KBM-7 (cell line): ENCODE data around the gene NAT14.

Source experiments
- DNase-seq: peaks from one replicate; pipeline ENCODE4 v3.0.0-alpha.2; 2015
- in situ Hi-C: fragments of 300-500 bp; cut with MboI; formaldehyde crosslinking; loops from 2 replicates; pipeline ENCODE4 v1.14.3; 2020; ENCODE audit warnings: low sequenced_read_pairs, low pct_unique_long_range_greater_than_20kb, mixed read lengths

NAT14 gene

GRCh38 chr19:55482967-55483705 is 1.9 kb upstream of the NAT14 start:
- no peak for DNase-seq
- in situ Hi-C loops = no loop called here

DNA sequence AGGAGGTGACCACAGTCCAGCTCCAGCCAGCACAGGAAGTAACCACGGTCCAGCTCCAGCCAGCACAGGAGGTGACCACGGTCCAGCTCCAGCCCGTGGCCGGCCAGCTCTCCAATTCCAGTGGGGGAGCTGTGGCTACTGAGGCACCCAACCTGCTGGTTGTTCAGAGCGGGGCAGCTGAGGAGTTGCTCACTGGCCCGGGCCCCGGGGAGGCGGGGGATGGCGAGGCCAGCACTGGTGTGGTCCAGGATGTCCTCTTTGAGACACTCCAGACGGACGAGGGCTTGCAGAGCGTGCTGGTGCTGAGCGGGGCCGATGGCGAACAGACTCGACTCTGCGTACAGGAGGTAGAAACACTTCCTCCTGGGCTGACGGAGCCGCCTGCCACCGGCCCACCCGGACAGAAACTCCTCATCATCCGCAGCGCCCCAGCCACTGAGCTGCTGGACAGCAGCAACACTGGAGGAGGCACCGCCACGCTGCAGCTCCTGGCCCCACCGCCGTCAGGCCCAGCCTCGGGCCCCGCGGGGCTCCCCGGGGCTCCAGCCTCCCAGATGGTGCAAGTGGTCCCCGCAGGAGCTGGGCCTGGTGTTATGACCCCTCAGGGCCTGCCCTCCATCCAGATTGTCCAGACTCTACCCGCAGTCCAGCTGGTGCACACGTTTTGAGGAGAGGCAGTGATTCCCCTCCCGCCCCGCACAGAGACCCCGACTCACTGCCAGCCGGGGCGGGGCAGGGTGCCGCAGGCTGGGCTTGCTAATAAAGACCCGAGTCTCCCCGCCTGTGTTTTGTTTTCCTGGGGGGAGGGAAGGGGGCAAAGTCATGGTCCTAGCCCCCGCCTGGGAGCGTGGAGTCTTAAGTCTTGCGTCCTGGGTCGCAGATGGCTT is 1.0 kb upstream of the NAT14 start:
- in situ Hi-C loops = no loop called here
- DNase-seq = no peak

- DNase-seq = no peak
- in situ Hi-C loops = no loop called here
Measured at GRCh38 chr19:55485439-55486011, 537 bp downstream of the NAT14 start.

- in situ Hi-C loops = no loop called here
- no peak for DNase-seq
Measured at GRCh38 chr19:55486043-55486970, 1.3 kb downstream of the NAT14 start.

DNA sequence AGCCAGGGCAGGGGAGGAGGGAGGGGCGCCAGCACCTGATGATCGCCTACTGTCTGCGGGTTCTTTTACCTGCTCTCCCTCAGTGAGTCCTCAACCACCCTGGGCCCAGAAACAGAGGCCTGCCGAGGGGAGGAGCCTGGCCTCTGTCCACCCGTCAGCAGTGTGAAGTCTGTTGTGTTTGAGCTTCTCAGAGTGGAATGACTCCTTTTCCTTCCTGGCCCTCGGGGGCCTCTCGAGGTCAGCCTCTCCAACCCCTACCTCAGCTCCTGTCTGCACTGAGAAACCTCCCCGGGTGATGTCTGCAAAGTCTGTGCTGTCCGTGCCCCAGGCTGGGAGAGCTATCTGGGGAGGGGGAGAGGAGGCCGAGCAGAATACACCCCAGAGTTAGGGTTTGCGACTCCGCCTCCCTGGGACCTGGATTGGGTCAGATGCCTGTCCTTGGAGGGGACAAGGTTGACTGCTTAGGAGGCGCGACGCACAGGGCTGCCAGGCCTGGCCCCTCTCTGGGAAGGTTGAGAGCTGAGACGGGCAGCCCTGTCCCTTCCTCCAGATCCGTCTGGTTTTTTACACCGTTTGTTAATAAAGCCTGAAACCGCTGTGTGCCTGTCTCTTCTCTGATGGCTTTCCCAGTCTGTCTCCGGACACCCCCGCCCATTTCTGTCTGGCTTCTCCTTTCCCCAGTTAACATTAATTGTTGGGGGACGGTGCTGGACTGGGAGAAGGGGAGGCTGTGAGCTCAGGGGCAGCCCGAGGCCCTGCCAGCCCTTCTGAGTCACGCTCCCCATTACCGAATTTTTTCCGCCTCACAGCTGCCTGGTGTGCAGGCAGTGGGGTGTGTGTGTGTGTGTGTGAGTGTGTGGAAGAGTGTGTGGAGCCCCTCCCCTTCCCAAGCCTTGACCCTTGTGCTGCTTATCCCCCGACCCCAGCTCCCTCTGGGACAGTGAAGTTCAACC is 2.3 kb downstream of the NAT14 start:
- in situ Hi-C loops = no loop called here
- peak; percentile 57 for DNase-seq

- DNase-seq = peak; percentile 22
- in situ Hi-C loops = no loop called here
Measured at GRCh38 chr19:55487924-55488687, 3.1 kb downstream of the NAT14 start, which contains the start of gene SSC5D. TSS of gene SSC5D (plus strand) at chr19:55488436. CDS start at chr19:55488590, 154 bp downstream.

DNA sequence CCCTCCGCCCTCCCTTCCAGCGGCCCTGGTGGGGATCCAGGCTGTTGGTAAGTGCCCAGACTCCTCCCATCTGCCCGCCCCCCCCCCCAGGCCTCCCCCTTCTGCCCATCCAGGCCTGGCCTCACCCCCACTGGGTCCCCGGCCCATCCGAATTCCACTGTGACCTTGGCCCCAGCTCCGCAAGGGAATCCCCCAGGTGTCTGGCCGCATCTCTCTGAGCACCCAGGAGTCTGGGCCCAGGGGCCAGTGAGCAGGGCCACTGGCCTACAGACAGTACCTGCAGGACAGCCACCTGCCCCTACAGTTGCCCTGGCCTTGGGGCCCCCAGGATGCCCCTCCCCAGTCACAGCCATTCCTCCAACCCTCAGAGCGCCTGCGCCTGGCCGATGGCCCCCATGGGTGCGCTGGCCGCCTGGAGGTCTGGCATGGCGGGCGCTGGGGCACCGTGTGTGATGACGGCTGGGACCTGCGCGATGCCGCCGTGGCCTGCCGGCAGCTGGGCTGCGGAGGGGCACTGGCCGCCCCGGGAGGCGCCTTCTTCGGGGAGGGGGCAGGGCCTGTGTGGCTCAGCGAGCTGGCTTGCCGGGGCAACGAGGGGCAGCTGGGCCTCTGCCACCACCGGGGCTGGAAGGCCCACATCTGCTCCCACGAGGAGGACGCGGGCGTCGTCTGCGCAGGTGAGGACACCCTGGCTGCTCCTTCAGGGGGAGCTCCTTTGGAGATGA is 4.2 kb downstream of the NAT14 start:
- in situ Hi-C loops = no loop called here
- no peak for DNase-seq

DNA sequence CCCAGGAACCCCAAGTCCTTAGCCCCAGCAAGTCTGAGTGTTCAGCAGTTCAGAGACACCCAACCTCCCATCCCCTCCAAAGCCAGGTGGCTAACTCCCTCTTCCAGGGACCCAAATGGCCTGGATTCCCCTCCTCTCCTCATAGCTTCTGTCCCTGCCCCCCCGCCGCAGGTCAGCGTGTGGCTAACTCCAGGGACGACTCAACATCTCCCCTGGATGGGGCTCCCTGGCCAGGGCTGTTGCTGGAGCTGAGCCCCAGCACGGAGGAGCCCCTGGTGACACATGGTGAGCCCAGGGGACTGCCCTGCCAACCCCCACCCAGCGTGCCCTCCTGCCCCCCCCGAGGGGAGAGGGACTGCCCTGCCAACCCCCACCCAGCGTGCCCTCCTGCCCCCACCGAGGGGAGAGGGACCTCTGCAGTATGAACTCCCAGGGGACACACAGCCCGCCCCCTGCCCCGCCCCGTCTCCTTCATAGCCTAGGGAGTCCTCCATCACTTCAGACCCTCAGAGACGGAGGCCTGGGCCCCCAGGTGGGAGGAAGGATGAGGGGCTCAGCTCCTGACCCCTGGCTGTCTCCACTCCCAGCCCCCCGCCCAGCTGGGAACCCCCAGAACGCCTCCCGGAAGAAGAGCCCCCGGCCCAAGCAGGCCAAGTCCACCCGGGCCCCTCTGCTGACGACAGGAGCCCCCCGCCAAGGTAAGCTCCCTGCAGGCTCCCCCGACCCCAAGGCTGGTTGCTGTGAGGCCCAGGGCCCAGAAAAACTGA is 4.9 kb downstream of the NAT14 start:
- in situ Hi-C loops = no loop called here

DNA sequence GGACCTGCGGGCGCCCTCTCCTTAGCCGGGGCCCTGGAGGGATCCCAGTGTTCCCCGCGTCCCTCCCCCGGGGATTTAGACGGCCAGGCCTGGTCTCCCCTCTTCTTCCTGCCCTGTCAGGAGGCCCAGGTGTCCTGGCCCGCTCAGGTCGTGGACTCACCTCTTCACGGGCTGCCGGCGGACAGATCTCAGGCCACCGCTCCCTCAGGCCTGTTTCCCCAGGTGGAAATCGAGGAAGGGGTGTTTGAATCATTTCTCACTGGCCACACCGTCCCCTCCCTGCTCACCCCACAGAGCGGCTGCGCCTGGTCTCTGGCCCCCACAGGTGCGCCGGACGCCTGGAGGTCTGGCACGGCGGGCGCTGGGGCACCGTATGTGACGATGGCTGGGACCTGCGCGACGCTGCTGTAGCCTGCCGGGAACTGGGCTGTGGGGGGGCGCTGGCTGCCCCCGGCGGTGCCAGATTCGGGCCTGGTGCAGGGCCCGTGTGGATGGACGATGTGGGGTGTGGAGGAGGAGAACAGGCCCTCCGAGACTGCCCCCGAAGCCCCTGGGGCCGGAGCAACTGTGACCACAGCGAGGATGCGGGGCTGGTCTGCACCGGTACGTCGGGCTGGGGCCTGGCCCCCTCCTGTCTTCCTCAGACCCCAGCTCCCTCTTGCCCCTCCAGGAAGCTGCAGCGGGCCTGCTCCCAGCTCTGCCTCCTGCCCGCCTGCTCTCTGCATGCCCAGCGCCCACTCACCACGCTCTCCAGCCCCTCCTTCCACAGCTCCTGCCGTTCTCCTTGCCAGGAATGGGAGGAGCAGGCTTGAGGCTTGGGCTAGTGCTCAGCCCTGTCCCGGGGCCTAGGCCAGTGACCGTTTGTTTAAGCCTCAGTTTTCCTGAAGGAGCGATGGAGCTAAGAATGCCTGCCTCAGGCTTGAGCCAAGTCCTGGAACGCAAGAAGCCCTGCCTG is 5.8 kb downstream of the NAT14 start:
- DNase-seq = no peak
- in situ Hi-C loops = no loop called here

More for the DNA sequence above, 4.9 kb downstream of the NAT14 start:
- no peak for DNase-seq

- in situ Hi-C loops = no loop called here
- DNase-seq = no peak
Measured at GRCh38 chr19:55491546-55492360, 6.8 kb downstream of the NAT14 start.

DNA sequence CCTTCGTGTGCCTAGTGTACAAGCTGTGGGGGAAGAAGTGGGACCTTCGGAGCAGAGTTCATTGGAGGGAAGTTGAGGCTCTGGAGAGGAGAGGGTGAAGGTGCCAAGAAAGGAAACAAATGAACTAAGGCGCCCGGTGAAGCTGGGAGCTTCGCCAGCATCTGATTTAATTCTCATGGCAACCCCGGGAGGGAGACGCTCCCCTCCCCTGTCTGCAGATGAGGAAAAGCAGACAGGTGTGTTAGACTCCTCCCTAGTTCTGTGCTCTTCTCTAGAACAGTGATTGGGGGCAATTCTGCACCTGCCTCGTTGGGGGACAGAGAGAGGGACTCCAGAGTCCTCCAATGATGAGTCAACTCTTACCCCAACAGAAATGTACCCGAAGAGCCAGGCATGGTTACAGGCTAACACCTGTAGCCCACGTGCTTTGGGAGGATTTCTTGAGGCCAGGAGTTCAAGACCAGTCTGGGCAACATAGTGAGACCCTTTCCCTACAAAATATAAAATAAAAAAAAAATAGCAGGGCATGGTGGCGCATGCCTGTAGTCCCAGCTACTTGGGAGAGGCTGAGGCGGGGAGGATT is 7.5 kb downstream of the NAT14 start:
- in situ Hi-C loops = no loop called here
- no peak for DNase-seq

- no peak for DNase-seq
- in situ Hi-C loops = no loop called here
Measured at GRCh38 chr19:55493052-55493644, 8.2 kb downstream of the NAT14 start.

GRCh38 chr19:55493645-55494171 is 8.7 kb downstream of the NAT14 start:
- in situ Hi-C loops = no loop called here
- DNase-seq = no peak
